ENCODE measurements around the gene LRRC34.

Gene LRRC34

DNA sequence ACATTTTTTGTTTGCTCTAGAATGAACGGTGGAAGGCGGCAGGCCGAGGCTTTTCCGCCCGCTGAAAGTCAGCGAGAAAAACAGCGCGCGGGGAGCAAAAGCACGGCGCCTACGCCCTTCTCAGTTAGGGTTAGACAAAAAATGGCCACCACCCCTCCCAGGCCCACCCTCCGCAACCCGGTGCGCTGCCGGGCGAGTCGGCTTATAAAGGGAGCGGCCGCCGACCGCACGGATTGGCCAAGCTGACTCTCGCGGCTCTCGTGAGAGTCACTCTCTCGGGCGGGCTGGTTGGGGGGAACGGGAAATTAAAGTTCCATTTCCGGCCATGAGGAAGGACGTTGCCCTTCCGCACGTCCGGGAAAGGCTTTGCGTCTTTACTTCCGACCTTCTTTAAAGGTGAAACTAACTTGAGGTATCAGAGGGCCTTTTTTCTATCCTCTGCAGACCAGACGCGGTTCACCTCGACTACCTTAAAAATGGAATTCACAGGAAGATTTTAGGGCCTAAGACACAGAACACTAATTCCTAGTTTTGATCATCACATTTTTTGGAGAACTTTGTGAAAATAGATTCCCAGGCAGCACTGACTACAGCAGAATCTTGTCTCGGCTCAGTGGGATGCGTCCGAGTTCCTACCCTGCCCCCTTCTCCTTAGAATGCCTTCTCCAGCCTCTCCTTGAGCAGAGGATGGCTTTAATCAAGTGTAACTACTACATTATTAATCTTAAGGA lies 47.7 kb downstream of the LRRC34 start, which contains the start of gene TERC:
Gene TERC, minus strand, starts transcription at position 179 of the 731 bp plus-strand sequence.
- DNase-seq (ENCODE audit: low read depth), result peak; percentile 91

DNA sequence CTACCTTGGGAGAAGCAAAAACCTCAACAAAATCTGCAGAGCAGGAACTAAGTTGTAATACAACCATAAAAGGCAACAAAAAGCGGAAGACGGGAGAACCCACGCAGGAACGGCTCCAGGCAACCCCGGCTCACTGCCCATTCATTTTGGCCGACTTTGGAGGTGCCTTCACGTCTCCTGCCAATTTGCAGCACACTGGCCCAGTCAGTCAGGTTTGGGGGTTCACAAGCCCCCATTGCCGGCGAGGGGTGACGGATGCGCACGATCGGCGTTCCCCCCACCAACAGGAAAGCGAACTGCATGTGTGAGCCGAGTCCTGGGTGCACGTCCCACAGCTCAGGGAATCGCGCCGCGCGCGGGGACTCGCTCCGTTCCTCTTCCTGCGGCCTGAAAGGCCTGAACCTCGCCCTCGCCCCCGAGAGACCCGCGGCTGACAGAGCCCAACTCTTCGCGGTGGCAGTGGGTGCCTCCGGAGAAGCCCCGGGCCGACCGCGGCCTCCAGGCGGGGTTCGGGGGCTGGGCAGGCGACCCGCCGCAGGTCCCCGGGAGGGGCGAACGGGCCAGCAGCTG lies 48.3 kb downstream of the LRRC34 start:
- peak; percentile 31 for DNase-seq (ENCODE audit: low read depth)

- DNase-seq (ENCODE audit: low read depth), result no peak
Measured at GRCh38 chr3:169760479-169760878, 52.2 kb downstream of the LRRC34 start.

DNA sequence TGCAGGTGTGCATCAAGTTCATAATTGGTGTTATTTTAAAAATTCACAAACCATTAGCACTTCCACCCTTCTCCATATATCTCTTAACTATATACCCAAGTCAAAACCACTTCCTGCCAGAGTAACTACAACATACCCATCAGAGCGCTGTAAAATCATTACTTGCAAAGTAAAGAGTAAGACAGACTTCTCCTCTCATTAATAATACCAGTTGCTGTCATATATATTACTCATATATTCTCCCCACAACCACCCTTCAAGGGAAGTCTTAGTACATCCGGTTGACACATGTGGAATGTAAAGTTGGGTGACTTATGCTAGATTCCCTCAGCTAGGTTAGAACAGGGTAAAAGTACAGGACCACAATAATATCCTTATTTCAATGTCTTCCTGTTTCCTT lies 53.4 kb downstream of the LRRC34 start:
- DNase-seq (ENCODE audit: low read depth), result no peak

DNA sequence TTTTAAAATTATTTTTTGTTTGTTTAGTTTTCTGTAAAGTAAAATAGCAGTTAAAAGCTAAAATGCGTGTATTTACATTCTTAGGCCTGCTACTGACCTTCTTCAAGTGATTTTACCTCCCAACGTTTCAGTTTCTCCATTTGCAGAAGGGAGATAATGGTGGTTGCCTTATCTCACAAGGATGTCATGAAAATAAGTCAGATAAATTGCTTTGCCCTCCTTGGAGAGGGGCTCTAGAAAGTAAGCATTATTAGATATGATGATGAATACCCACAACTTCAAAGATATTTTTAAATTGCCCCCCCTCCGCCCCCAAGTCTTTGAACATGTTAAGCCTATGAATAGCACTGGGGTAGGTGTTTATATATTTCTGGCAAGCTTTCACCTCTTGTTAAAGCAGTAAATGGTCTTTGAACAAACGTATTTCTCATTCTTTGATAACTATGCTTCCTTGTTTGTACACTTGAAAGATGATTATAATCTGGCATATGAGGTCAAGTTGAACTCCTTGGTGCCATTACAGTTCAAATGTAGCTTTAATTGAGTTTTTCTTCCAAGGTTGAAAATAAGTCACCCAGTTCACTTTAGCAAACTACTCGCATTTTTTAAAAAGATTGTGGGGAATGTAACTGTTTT lies 54.2 kb downstream of the LRRC34 start:
- DNase-seq (ENCODE audit: low read depth), result no peak

- DNase-seq (ENCODE audit: low read depth), result no peak
Measured at GRCh38 chr3:169755488-169755887, 57.2 kb downstream of the LRRC34 start.

- DNase-seq (ENCODE audit: low read depth), result no peak
Measured at GRCh38 chr3:169754711-169755110, 58.0 kb downstream of the LRRC34 start.

GRCh38 chr3:169751875-169752274 lies 60.8 kb downstream of the LRRC34 start:
- no peak for DNase-seq (ENCODE audit: low read depth)

DNA sequence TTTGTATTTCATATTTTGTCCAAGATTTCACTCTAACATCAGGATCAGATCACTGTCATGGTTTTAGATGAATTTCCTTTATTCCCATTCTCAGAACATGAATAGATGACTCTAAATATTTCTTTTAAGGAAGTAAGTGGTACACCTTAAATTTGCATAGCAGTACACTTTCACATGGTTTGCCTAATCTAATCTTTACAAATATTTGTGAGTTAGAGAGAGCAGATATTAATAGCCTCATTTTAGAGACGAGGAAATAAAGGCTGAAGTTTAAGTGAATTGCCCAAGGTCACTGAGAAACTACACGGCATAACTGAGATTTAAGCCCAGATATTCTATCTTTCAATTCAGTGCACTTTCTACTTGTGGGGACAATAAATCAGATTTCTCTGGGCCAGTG lies 62.0 kb downstream of the LRRC34 start:
- DNase-seq (ENCODE audit: low read depth), result no peak

- DNase-seq (ENCODE audit: low read depth), result no peak
Measured at GRCh38 chr3:169748670-169749069, 64.0 kb downstream of the LRRC34 start.

DNA sequence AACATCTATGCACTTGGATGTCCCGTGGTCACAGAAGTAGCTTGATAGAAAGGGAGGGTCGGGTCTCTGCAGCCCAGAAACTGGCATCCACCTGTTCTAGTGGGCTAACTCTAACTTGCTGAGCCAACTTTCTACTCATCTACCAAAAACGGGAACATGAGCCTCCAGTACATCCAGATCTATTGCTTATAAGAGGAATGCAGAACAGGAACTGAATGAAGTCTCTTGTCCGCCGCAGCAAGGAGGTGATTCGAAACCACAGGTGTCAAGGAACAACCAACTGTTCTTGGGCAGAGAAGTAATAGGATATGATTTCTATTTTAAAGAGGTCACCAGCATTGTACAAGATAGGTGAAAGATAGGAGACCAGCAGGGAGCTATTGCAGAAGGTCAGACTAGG lies 65.8 kb downstream of the LRRC34 start:
- DNase-seq (ENCODE audit: low read depth), result no peak

DNA sequence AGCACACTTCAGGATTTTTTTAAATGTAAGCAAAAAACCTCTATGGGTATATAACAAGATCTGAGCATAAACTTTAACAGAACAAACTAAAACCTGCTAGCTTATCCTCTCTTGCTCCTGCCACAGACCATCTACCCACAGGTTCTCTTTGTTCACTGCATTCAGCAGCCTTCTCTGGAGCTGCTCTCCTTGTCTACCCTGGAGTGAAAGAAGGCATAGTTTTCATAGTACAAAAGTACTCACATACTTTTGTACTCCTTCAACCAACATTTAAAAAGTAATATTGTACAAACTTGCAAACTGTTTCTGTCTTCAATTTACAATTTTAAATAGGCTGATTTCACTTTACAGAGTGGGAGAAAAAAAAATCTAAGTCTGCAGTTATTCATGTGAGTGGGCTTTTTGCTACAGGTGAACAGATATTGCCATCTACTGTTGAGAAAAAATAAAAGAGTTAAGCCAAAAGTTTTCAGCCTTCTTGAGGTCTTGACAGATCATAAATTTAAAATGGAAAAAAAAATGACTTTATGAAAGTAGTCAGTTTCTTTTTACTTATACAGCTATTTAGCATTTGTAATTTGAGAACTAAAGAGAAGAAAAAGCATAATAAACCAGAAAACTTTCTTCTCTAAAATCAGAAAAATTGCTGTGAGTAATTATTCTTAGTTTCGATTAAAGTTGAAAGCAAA lies 68.2 kb downstream of the LRRC34 start:
- no peak for DNase-seq (ENCODE audit: low read depth)
